OCI-LY7 (cell line): ENCODE measurements around the gene TTLL3.

ENCODE experiments used
- EZH2phosphoT487 ChIP-seq: fragments of 200-600 bp; sonication (generic); IDR thresholded peaks from 2 replicates; pipeline ENCODE4 v1.6.1; 2018; ENCODE audit warnings: low read depth, borderline replicate concordance, mild to moderate bottlenecking, mixed run types, antibody characterized with exemption, low read length, moderate library complexity, mixed read lengths
- TF ChIP-seq, protein P1 (sequence below): fragments of 200-600 bp; sonication (generic); conservative IDR thresholded peaks from 2 replicates; pipeline ENCODE4 v1.5.1; 2014; ENCODE audit warnings: mild to moderate bottlenecking, antibody characterized with exemption, low read length, moderate library complexity, mixed read lengths

DNA sequence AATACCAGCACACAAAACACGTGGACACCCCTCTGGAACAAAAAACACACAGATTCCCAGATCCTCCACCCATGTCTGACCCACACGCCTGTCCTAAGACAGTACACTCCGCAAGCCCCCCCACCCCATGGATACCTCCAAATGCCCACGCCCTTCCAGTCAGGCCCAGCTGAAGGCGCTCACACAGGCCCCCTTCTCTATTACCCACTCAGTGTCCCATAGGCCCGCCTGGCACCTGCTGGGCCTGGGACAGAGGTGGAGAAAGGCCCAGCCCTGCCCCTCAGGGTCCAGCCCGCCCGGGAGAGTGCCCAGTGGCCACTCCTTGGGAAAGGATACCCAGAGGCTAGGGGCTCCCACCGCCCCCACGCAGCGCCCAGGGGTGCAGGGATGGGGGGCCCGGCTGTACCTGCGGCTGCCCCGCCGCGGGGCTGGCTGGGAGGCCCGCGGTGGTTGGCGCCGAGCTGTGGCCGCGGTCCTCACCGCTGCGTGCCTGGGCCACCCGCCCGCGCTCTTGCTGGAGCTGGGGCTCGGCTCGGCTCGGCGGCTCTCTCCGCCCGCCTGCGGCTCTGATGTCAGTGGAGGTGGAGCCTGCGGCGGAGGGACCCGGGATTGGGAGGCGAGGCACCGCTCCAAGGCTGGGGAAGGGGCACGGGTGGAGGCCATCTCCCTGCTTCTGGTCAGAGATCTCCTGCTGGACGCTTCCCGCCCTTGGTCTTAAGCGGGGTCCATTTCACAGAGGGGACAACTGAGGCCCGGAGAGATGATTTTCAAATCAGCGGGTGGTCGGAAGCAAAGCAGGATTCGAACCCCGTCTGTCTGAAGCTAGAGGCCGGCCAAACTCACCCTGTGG is 40.4 kb upstream of the TTLL3 start, which contains the start of gene CAMK1:
- TF ChIP-seq, protein P1, sequence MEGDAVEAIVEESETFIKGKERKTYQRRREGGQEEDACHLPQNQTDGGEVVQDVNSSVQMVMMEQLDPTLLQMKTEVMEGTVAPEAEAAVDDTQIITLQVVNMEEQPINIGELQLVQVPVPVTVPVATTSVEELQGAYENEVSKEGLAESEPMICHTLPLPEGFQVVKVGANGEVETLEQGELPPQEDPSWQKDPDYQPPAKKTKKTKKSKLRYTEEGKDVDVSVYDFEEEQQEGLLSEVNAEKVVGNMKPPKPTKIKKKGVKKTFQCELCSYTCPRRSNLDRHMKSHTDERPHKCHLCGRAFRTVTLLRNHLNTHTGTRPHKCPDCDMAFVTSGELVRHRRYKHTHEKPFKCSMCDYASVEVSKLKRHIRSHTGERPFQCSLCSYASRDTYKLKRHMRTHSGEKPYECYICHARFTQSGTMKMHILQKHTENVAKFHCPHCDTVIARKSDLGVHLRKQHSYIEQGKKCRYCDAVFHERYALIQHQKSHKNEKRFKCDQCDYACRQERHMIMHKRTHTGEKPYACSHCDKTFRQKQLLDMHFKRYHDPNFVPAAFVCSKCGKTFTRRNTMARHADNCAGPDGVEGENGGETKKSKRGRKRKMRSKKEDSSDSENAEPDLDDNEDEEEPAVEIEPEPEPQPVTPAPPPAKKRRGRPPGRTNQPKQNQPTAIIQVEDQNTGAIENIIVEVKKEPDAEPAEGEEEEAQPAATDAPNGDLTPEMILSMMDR = no peak
- TF ChIP-seq EZH2phosphoT487 = no peak
